SK-N-SH (cell line): ENCODE results near the gene LDAF1. TPM values are rescaled to one million over a fixed set of nuclear protein-coding genes. Genes with fewer than 3 reads are reported as not detected.

ENCODE experiments used
- CTCF ChIA-PET: fragments of 300-600, 350-600 bp; formaldehyde crosslinking; extraction: SDS; loops from one replicate; lab custom pipeline; 2021; lab: Yijun Ruan, JAX
- POLR2A ChIA-PET: fragments of 350-600 bp; sonication (Branson Sonifier 250); formaldehyde crosslinking; extraction: SDS; loops from one replicate; lab custom pipeline; 2020; ENCODE audit warnings: antibody characterized with exemption, inconsistent platforms; lab: Yijun Ruan, JAX
- DNase-seq: peaks from one replicate; pipeline ENCODE4 v3.0.0; 2012
- H2AFZ ChIP-seq: fragments of 200-600 bp; sonication (generic); 2 replicates; pipeline ENCODE4 v1.8.1; 2016; ENCODE audit warnings: antibody characterized with exemption, mild to moderate bottlenecking, low read depth
- H3F3A ChIP-seq: fragments of 200-600 bp; sonication (generic); replicated peaks from 2 replicates; pipeline ENCODE3; 2016; ENCODE audit warnings: antibody characterized with exemption, mild to moderate bottlenecking; ENCODE audit not compliant: insufficient read depth
- H3K27ac ChIP-seq, 2 experiments: fragments of 200-500 bp in 1 of 2; fragments of 200-600 bp in 1 of 2; sonication (Bioruptor generic) in 1 of 2; sonication (generic), shearing (Covaris generic) in 1 of 2; 2 replicates each; pipeline versions ENCODE4 v1.5.1 to v1.6.1; 2014 to 2016; ENCODE audit warnings: low read depth in 2 of 2, inconsistent platforms in 1 of 2, low read length in 1 of 2, mild to moderate bottlenecking in 1 of 2, mixed read lengths in 1 of 2
- H3K27me3 ChIP-seq: fragments of 200-600 bp; sonication (generic), shearing (Covaris generic); 2 replicates; pipeline ENCODE4 v1.6.1; 2016; ENCODE audit warnings: mixed run types; ENCODE audit not compliant: insufficient read depth
- H3K36me3 ChIP-seq, 2 experiments: fragments of 200-500 bp in 1 of 2; fragments of 200-600 bp in 1 of 2; sonication (Bioruptor generic) in 1 of 2; sonication (generic) in 1 of 2; replicated peaks in 1 of 2; 2 replicates each; pipeline versions ENCODE3 to v1.5.1; 2014 to 2016; ENCODE audit warnings: low read length in 1 of 2, mild to moderate bottlenecking in 1 of 2; ENCODE audit not compliant: insufficient read depth in 2 of 2, control insufficient read depth in 1 of 2
- H3K4me1 ChIP-seq, 2 experiments: fragments of 200-500 bp in 1 of 2; fragments of 200-600 bp in 1 of 2; sonication (Bioruptor generic) in 1 of 2; sonication (generic), shearing (Covaris generic) in 1 of 2; 2 replicates each; pipeline versions ENCODE4 v1.5.1 to v1.6.1; 2014 to 2016; ENCODE audit warnings: low read depth in 1 of 2, low read length in 1 of 2, mixed run types in 1 of 2; ENCODE audit not compliant: insufficient read depth in 2 of 2, control insufficient read depth in 1 of 2
- H3K4me2 ChIP-seq: fragments of 200-600 bp; sonication (generic), shearing (Covaris generic); 2 replicates; pipeline ENCODE4 v1.6.1; 2017; ENCODE audit warnings: mixed run types
- H3K4me3 ChIP-seq, 2 experiments: fragments of 200-500 bp in 1 of 2; fragments of 200-600 bp in 1 of 2; sonication (Bioruptor generic) in 1 of 2; sonication (generic), shearing (Covaris generic) in 1 of 2; 2 replicates each; pipeline versions ENCODE4 v1.5.1 to v1.8.1; 2014 to 2016; ENCODE audit warnings: low read depth in 2 of 2, inconsistent platforms in 1 of 2, low read length in 1 of 2, mild to moderate bottlenecking in 1 of 2, mixed read lengths in 1 of 2, moderate library complexity in 1 of 2
- H3K79me2 ChIP-seq: fragments of 200-600 bp; sonication (generic); 2 replicates; pipeline ENCODE4 v1.8.1; 2017; ENCODE audit warnings: mild to moderate bottlenecking; ENCODE audit not compliant: insufficient read depth
- H3K9ac ChIP-seq: fragments of 200-600 bp; sonication (generic); 2 replicates; pipeline ENCODE4 v1.6.1; 2017; ENCODE audit warnings: mixed run types
- H3K9me2 ChIP-seq: fragments of 200-600 bp; sonication (generic); 2 replicates; pipeline ENCODE4 v1.6.1; 2017; ENCODE audit warnings: mixed run types
- H3K9me3 ChIP-seq: fragments of 200-600 bp; sonication (generic); 2 replicates; pipeline ENCODE4 v1.6.1; 2017; ENCODE audit warnings: mixed run types, mild to moderate bottlenecking, moderate library complexity
- H4K20me1 ChIP-seq: fragments of 200-600 bp; sonication (generic); 2 replicates; pipeline ENCODE4 v1.6.1; 2017; ENCODE audit warnings: mild to moderate bottlenecking, mixed run types; ENCODE audit not compliant: insufficient read depth
- ELF1 ChIP-seq: IDR thresholded peaks from 2 replicates; pipeline ENCODE4 v1.4.0; 2012
- EP300 ChIP-seq, 2 experiments: IDR thresholded peaks; 2 replicates each; pipeline versions ENCODE4 v1.4.0 to v1.6.1; 2012; ENCODE audit warnings: borderline replicate concordance in 1 of 2, low read depth in 1 of 2, low read length in 1 of 2
- EZH2phosphoT487 ChIP-seq: fragments of 200-600 bp; sonication (generic); IDR thresholded peaks from 2 replicates; pipeline ENCODE4 v1.6.1; 2017; ENCODE audit warnings: low read depth, mixed run types, mild to moderate bottlenecking, antibody characterized with exemption, moderate library complexity, borderline replicate concordance
- GABPA ChIP-seq: IDR thresholded peaks from 2 replicates; pipeline ENCODE4 v1.4.0; 2012; ENCODE audit warnings: low read depth, mild to moderate bottlenecking
- JUND ChIP-seq: IDR thresholded peaks from 2 replicates; pipeline ENCODE4 v1.4.0; 2012
- MAX ChIP-seq: IDR thresholded peaks from 2 replicates; pipeline ENCODE4 v1.4.0; 2012; ENCODE audit warnings: low read depth
- MXI1 ChIP-seq: IDR thresholded peaks from 2 replicates; pipeline ENCODE4 v1.6.1; 2012; ENCODE audit warnings: mild to moderate bottlenecking, low read depth, low read length, improper control_type of control experiment
- NRF1 ChIP-seq: IDR thresholded peaks from 2 replicates; pipeline ENCODE4 v1.6.1; 2012; ENCODE audit warnings: low read depth, mild to moderate bottlenecking, low read length
- PBX3 ChIP-seq: IDR thresholded peaks from 2 replicates; pipeline ENCODE4; 2012
- RCOR1 ChIP-seq: fragments of 150-350 bp; IDR thresholded peaks from 2 replicates; pipeline ENCODE4 v1.6.1; 2017; ENCODE audit warnings: antibody characterized with exemption, low read length
- REST ChIP-seq: IDR thresholded peaks from 2 replicates; pipeline ENCODE4 v1.6.1; 2012; ENCODE audit warnings: mild to moderate bottlenecking, low read depth, low read length, moderate library complexity
- SIN3A ChIP-seq: IDR thresholded peaks from 2 replicates; pipeline ENCODE4 v1.6.1; 2012; ENCODE audit warnings: low read depth, mild to moderate bottlenecking, low read length, moderate library complexity, borderline replicate concordance
- SMC3 ChIP-seq: IDR thresholded peaks from 2 replicates; pipeline ENCODE4 v1.6.1; 2012; ENCODE audit warnings: low read depth, low read length, improper control_type of control experiment
- USF1 ChIP-seq: IDR thresholded peaks from 2 replicates; pipeline ENCODE4 v1.4.0; 2012; ENCODE audit warnings: low read depth, borderline replicate concordance
- YY1 ChIP-seq: IDR thresholded peaks from 2 replicates; pipeline ENCODE4 v1.4.0; 2012; ENCODE audit warnings: low read depth, mild to moderate bottlenecking
- WGBS: methylation state at CpG from one replicate; pipeline ENCODE4 v1.1.6; 2017; ENCODE audit warnings: low lambda C conversion rate; 5-methylcytosine and 5-hydroxymethylcytosine counted together
- polyA plus RNA-seq, 3 experiments: library from polyadenylated mRNA; depleted of rRNA; stranded (reverse); fragments of >200 nt; gene quantifications; 2 replicates each; pipeline ENCODE4 v1.2.3, GENCODE V29; 2012

The LDAF1 gene
- polyA plus RNA-seq, 1 of the 3 experiments (the other 2 are of a cell fraction), result 10.0 TPM

- Histone ChIP-seq H3K9me2 (no peaks in the 10 kb centered on the region), H2AFZ (peak overlapping the region; percentile 94), H4K20me1 (no peaks in the 10 kb centered on the region), H3K27ac (no peak overlapping the region), H3K27me3 (no peaks in the 10 kb centered on the region), H3K4me1 (peaks cover 6 to 11% of the 10 kb centered on the region in 2 experiments; a peak in 3 of 4 replicates), H3K79me2 (no peaks in the 10 kb centered on the region), H3K9ac (no peak overlapping the region), H3F3A (peaks cover 8% of the 10 kb centered on the region), H3K9me3 (no peaks in the 10 kb centered on the region), H3K36me3 (peaks cover 0 to 7% of the 10 kb centered on the region in 2 experiments), H3K4me2 (peak overlapping the region; percentile 85), H3K4me3 (peak overlapping the region; percentile 80 to 84; a peak in 2 of 4 replicates)
- WGBS, result 87% methylated on average over 27 of the region's 27 CpGs
- ChIA-PET CTCF (interaction anchor here (0.8 to 7.7 kb wide), 6 partner anchors 13 to 1160 kb away, joined by 3 to 84 read pairs (median 23); partner anchors contain the start of gene CRYM), POLR2A (no interaction called here)
- TF ChIP-seq RCOR1 (no peak), REST (no peak), JUND (no peak), GABPA (no peak), MAX (no peak), SIN3A (no peak), SMC3 (no peak), ELF1 (no peak), NRF1 (no peak), PBX3 (no peak), YY1 (no peak), MXI1 (no peak), EZH2phosphoT487 (no peak), USF1 (no peak), EP300 (IDR thresholded peaks at IDR 0.05; ENCODE audit: borderline replicate concordance in 1 of 2, low read depth in 1 of 2, low read length in 1 of 2) (no peak)
- DNase-seq, result peak; percentile 28
Observed at GRCh38 chr16:21159281-21159951, 942 bp downstream of the LDAF1 start.
